Tibial nerve (tissue), 4 donors: ENCODE results near the gene ZBTB2. TPM values are rescaled to one million over a fixed set of nuclear protein-coding genes. Genes with fewer than 3 reads are reported as not detected.
A peak's percentile ranks its signal among the peaks of the same experiment; 100 is the strongest.

Experiments
- DNase-seq, 2 donors: peaks; one replicate each; pipeline ENCODE4 v3.0.0-alpha.2; 2019; ENCODE audit warnings: low spot score in 2 of 2
- H3K27ac ChIP-seq, 4 donors: fragments of 200-600 bp; sonication (generic) in 3 of 4; one replicate each; pipeline ENCODE4 v1.5.1; 2017 to 2019; ENCODE audit warnings: mild to moderate bottlenecking in 1 of 4
- H3K27me3 ChIP-seq, 2 donors: fragments of 200-600 bp; sonication (generic) in 1 of 2; one replicate each; pipeline versions ENCODE4 v1.5.1 to v1.6.0; 2017 to 2019
- H3K36me3 ChIP-seq, 3 donors: fragments of 200-600 bp; sonication (generic); one replicate each; pipeline ENCODE4 v1.5.1; 2018 to 2019
- H3K4me1 ChIP-seq, 4 donors: fragments of 200-600 bp; sonication (generic) in 3 of 4; one replicate each; pipeline ENCODE4 v1.5.1; 2017 to 2019
- H3K4me3 ChIP-seq, 4 donors: fragments of 200-600 bp; sonication (generic) in 3 of 4; one replicate each; pipeline ENCODE4 v1.5.1; 2017 to 2019; ENCODE audit warnings: mild to moderate bottlenecking in 1 of 4, moderate library complexity in 1 of 4
- H3K9me3 ChIP-seq, 4 donors: fragments of 200-600 bp; sonication (generic) in 3 of 4; one replicate each; pipeline ENCODE4 v1.5.1; 2017 to 2019
- CTCF ChIP-seq, 5 experiments: fragments of 200-600 bp in 3 of 5; fragments of 450-650 bp in 2 of 5; sonication (generic) in 3 of 5; IDR thresholded peaks; one replicate each; pipeline ENCODE4 v1.5.1; 2016 to 2019; ENCODE audit warnings: antibody characterized with exemption in 5 of 5, mild to moderate bottlenecking in 3 of 5, moderate library complexity in 2 of 5
- EP300 ChIP-seq, 2 donors: sonication (generic); formaldehyde crosslinking; IDR thresholded peaks; one replicate each; pipeline ENCODE4 v1.6.1; 2017; ENCODE audit warnings: antibody characterized with exemption in 2 of 2, mild to moderate bottlenecking in 1 of 2
- POLR2A ChIP-seq, 2 donors: fragments of 450-650 bp; IDR thresholded peaks; one replicate each; pipeline ENCODE4 v1.6.1; 2017; ENCODE audit warnings: antibody characterized with exemption in 2 of 2, mild to moderate bottlenecking in 2 of 2, moderate library complexity in 2 of 2
- WGBS, 2 donors: methylation state at CpG; one replicate each; pipeline ENCODE4 v1.1.5; 2018; 5-methylcytosine and 5-hydroxymethylcytosine counted together
- total RNA-seq, 4 donors: library from RNA; depleted of rRNA; stranded (reverse); fragments of >200 nt; gene quantifications; one replicate each; pipeline ENCODE4 v1.1.0, GENCODE V29; 2016

ZBTB2 gene
- total RNA-seq, 4 donors from 2014 or later, result 5.7 to 13.8 (median 10.2) TPM

- 48 to 57% methylated on average over 6 of the region's 6 CpGs for WGBS, 2 donors
- H3K4me1 ChIP-seq, result peaks cover 0 to 33% (median 2%) of the 10 kb centered on the region in 4 donors
- no peak for DNase-seq
- no peak overlapping the region for H3K4me3 ChIP-seq
- no peaks in the 10 kb centered on the region for H3K9me3 ChIP-seq
- no peaks in the 10 kb centered on the region for H3K27me3 ChIP-seq
- H3K27ac ChIP-seq, result peak overlapping the region in 2 of 4 donors; percentile 8 to 51
- H3K36me3 ChIP-seq, result no peaks in the 10 kb centered on the region
- no peak for TF ChIP-seq EP300 (IDR thresholded peaks at IDR 0.05)
- TF ChIP-seq POLR2A (IDR thresholded peaks at IDR 0.05), result no peak
- no peak for TF ChIP-seq CTCF (IDR thresholded peaks at IDR 0.05)
These were observed 61.1 kb downstream of the ZBTB2 start for GRCh38 chr6:151330130-151330696.

GRCh38 chr6:151327101-151327500 lies 64.3 kb downstream of the ZBTB2 start:
- Histone ChIP-seq H3K9me3 (no peaks in the 10 kb centered on the region), H3K27me3 (no peaks in the 10 kb centered on the region), H3K4me1 (peaks cover 0 to 48% (median 16%) of the 10 kb centered on the region in 4 donors), H3K36me3 (no peaks in the 10 kb centered on the region), H3K27ac (peak overlapping the region in 1 of 4 donors; percentile 36), H3K4me3 (no peak overlapping the region)
- WGBS, 2 donors, result 62% methylated on average over 4 of the region's 4 CpGs
- TF ChIP-seq EP300 (IDR thresholded peaks at IDR 0.05) (no peak), CTCF (IDR thresholded peaks at IDR 0.05) (no peak), POLR2A (IDR thresholded peaks at IDR 0.05) (no peak)
- no peak for DNase-seq

- Histone ChIP-seq H3K4me1 (peaks cover 0 to 48% (median 16%) of the 10 kb centered on the region in 4 donors), H3K27me3 (no peaks in the 10 kb centered on the region), H3K36me3 (no peaks in the 10 kb centered on the region), H3K27ac (peak overlapping the region; percentile 57 to 92 (median 82)), H3K9me3 (no peaks in the 10 kb centered on the region), H3K4me3 (peak overlapping the region; percentile 40 to 66 (median 60))
- no peak for TF ChIP-seq EP300 (IDR thresholded peaks at IDR 0.05)
- no peak for TF ChIP-seq POLR2A (IDR thresholded peaks at IDR 0.05)
- no peak for TF ChIP-seq CTCF (IDR thresholded peaks at IDR 0.05)
- DNase-seq, result no peak
- WGBS, 2 donors, result 28 to 34% methylated on average over 8 of the region's 8 CpGs
These were observed 65.1 kb downstream of the ZBTB2 start for GRCh38 chr6:151326116-151326825.

GRCh38 chr6:151325075-151326050 lies 66.0 kb downstream of the ZBTB2 start:
- Histone ChIP-seq H3K36me3 (no peaks in the 10 kb centered on the region), H3K4me1 (peaks cover 0 to 40% (median 16%) of the 10 kb centered on the region in 4 donors), H3K9me3 (no peaks in the 10 kb centered on the region), H3K4me3 (peak overlapping the region; percentile 40 to 66 (median 60)), H3K27me3 (no peaks in the 10 kb centered on the region), H3K27ac (peak overlapping the region; percentile 57 to 92 (median 82))
- TF ChIP-seq EP300 (IDR thresholded peaks at IDR 0.05) (peak in 1 of 2 donors; percentile 57), CTCF (IDR thresholded peaks at IDR 0.05) (no peak), POLR2A (IDR thresholded peaks at IDR 0.05) (no peak)
- peak; percentile 58 to 60 for DNase-seq
- 1 to 2% methylated on average over 32 to 39 of the region's 46 CpGs for WGBS, 2 donors
